ENCODE results near the gene INTS11.

The INTS11 gene

DNA sequence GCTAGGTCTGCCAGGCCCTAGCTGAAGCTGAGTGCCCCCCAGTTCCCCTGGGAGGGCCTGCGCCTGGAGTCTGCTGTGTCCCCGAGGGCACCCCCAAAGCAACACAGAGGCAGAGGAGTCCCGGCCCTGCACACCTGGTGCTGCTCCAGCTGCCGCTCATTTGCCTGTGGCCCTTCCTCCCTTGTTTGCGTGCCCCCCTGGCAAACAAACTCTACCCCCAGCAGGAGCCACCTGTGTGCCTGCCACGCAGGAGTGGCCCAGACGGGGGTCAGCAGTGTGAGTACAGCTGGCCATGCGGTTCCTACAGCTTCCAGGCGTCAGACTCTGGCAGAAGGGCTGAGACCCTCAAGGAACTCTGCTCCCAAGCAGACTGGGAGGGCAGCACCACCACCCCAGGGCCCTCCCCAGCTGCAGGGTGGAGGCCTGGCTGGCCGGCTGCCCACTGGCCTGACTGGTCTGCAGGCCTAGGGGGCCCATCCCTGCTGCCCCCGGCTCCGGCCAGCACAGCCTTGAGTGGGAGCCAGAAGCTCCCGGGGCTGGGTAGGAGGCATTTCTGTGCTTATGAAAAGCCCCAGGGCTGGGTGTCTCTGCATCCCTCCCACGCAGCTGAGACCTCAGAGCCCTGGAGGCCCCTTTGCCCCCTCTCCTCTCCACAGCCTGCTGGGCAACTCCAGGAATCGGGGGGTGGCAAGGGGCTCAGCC lies 6.1 kb upstream of the INTS11 start:
- TF ChIP-seq, protein P1, sequence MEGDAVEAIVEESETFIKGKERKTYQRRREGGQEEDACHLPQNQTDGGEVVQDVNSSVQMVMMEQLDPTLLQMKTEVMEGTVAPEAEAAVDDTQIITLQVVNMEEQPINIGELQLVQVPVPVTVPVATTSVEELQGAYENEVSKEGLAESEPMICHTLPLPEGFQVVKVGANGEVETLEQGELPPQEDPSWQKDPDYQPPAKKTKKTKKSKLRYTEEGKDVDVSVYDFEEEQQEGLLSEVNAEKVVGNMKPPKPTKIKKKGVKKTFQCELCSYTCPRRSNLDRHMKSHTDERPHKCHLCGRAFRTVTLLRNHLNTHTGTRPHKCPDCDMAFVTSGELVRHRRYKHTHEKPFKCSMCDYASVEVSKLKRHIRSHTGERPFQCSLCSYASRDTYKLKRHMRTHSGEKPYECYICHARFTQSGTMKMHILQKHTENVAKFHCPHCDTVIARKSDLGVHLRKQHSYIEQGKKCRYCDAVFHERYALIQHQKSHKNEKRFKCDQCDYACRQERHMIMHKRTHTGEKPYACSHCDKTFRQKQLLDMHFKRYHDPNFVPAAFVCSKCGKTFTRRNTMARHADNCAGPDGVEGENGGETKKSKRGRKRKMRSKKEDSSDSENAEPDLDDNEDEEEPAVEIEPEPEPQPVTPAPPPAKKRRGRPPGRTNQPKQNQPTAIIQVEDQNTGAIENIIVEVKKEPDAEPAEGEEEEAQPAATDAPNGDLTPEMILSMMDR (IDR thresholded peaks at IDR 0.05; ENCODE audit: low read depth, low read length), result no peak
- H3K4me3 ChIP-seq (ENCODE audit: low read depth, low read length), result no peak overlapping the region
- no peak for DNase-seq (ENCODE audit: low read depth, low spot score)
- in situ Hi-C loops (cut with HindIII; ENCODE audit: low sequenced_read_pairs), result no loop called here

DNA sequence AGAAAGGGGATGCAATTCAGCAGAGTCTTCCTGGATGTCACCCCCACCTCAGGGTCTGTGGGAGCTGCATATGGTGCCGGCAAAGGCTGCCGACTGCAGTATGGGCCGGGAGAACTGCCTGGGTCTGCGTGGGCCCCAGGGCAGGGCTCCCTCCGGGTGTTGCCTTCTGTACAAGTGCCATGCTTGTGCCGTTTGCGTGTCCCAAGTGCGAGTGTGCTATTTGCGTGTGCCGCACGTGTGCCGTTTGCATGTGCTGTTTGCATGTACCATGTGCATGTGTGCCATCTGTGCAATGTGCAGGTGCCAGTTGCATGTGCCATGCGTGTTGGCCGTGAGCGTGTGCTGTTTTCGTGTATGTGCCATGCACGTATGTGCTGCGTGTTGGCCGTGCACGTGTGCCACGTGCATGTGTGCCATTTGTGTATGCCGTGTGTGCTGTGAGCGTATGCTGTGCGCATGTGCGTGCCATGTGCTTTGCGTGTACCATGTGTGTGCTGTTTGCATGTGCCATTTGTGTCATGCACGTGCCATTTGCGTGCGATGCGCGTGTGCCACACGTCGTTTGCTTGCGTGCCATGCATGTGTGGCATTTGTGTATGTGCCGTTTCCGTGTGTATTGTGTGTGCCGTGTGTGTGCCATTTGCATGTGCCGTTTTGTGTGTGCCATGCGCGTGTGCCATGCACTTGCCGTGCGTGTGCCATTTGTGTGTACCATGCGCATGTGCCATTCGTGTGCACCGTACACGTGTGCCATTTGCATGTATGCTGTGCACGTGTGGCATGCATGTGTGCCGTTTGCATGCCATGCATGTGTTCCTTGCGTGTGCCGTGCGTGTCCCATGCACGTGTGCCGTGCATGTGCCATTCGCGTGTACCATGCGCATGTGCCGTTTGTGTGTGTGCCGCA lies 5.1 kb upstream of the INTS11 start:
- in situ Hi-C loops (cut with HindIII; ENCODE audit: low sequenced_read_pairs), result no loop called here
- TF ChIP-seq, protein P1 (IDR thresholded peaks at IDR 0.05; ENCODE audit: low read depth, low read length), result no peak
- H3K4me3 ChIP-seq (ENCODE audit: low read depth, low read length), result no peak overlapping the region
- no peak for DNase-seq (ENCODE audit: low read depth, low spot score)

DNA sequence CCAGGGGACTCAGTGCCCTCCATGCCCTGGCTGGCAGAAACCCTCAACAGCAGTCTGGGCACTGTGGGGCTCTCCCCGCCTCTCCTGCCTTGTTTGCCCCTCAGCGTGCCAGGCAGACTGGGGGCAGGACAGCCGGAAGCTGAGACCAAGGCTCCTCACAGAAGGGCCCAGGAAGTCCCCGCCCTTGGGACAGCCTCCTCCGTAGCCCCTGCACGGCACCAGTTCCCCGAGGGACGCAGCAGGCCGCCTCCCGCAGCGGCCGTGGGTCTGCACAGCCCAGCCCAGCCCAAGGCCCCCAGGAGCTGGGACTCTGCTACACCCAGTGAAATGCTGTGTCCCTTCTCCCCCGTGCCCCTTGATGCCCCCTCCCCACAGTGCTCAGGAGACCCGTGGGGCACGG lies 3.8 kb upstream of the INTS11 start:
- in situ Hi-C loops (cut with HindIII; ENCODE audit: low sequenced_read_pairs), result no loop called here
- no peak overlapping the region for H3K4me3 ChIP-seq (ENCODE audit: low read depth, low read length)
- DNase-seq (ENCODE audit: low read depth, low spot score), result no peak
- TF ChIP-seq, protein P1 (IDR thresholded peaks at IDR 0.05; ENCODE audit: low read depth, low read length), result no peak

DNA sequence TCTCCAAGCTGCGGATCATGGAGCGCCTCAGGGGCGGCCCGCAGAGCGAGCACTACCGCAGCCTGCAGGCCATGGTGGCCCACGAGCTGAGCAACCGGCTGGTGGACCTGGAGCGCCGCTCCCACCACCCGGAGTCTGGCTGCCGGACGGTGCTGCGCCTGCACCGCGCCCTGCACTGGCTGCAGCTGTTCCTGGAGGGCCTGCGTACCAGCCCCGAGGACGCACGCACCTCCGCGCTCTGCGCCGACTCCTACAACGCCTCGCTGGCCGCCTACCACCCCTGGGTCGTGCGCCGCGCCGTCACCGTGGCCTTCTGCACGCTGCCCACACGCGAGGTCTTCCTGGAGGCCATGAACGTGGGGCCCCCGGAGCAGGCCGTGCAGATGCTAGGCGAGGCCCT lies 2.8 kb upstream of the INTS11 start:
- H3K4me3 ChIP-seq (ENCODE audit: low read depth, low read length), result no peak overlapping the region
- no peak for DNase-seq (ENCODE audit: low read depth, low spot score)
- TF ChIP-seq, protein P1 (IDR thresholded peaks at IDR 0.05; ENCODE audit: low read depth, low read length), result no peak
- in situ Hi-C loops (cut with HindIII; ENCODE audit: low sequenced_read_pairs), result no loop called here

DNA sequence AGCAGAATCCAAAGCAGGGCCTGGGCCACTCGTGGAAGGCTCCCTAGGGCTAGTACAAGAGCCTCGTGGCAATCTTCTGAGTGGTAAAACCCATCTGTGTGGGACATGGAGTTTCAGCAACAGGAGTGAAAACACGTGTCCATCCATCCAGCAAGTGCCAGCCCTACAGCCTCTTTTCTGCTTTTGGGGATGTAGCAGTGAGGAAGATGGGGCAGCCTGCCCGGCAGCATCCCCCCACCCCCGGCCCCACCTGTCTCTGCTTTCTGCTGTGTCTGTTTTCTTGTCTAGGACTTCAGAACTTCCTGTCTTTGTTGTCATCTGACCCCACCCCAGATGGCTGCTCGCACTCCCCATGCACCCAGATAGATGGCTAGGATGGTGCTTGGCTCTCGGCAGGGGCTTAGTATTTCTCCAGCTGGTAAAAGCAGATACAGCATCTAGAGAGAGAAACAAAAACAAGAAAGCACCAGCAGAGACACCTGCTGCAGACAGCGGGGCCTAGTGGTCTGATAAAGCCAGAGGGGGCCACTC lies 1.7 kb upstream of the INTS11 start:
- H3K4me3 ChIP-seq (ENCODE audit: low read depth, low read length), result no peak overlapping the region
- TF ChIP-seq, protein P1 (IDR thresholded peaks at IDR 0.05; ENCODE audit: low read depth, low read length), result no peak
- no peak for DNase-seq (ENCODE audit: low read depth, low spot score)
- in situ Hi-C loops (cut with HindIII; ENCODE audit: low sequenced_read_pairs), result no loop called here

DNA sequence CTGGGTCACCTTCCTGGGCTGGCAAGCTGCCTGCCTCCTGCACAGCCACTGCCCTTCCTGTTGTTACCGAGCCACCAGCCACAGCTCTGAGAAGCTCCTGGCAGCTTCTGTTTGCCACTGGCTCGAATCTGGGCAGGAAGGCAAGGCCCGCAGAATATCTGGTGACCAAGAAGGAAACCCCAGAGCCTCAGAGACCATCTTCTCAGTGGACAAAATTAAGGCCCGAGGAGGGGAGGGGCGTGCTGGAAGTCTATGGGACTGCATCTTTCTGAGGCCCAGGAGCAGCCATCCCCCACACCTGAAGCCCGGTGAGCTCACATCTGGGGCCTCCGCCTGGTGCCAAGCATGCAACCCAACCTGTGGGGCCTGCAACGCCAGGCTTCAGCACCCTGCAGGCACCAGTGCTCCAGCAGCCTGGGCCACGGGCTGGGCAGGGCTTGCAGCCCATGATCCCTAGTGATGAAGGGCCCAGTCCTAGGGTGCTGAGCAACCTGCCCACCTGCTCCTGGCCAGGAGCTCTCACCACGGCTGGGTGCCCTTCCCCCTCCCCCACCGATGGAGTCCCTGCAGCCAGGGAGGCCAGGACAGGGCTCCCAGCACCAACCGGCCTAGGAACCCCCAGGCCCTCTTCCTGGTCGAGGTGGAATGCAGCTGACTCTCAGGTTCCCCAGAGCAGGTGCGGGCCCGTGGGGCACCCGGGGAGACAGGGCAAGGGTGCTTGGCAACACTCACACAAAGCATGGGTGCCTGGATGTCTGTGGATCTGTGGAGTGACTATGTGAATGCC lies 1.0 kb upstream of the INTS11 start:
- H3K4me3 ChIP-seq (ENCODE audit: low read depth, low read length), result peak overlapping the region; percentile 76
- in situ Hi-C loops (cut with HindIII; ENCODE audit: low sequenced_read_pairs), result no loop called here
- TF ChIP-seq, protein P1 (IDR thresholded peaks at IDR 0.05; ENCODE audit: low read depth, low read length), result no peak
- no peak for DNase-seq (ENCODE audit: low read depth, low spot score)
